Neural crest cell (in vitro differentiated cells): ENCODE results near the gene DDX54. TPM values are rescaled to one million over a fixed set of nuclear protein-coding genes. Genes with fewer than 3 reads are reported as not detected.

Experiments
- DNase-seq: peaks from one replicate; pipeline ENCODE4 v3.0.0; 2021; ENCODE audit warnings: low read depth, mixed read lengths, low spot score
- H3K27ac Mint-ChIP-seq: one replicate; pipeline ENCODE4 v1.8.0; 2021; ENCODE audit warnings: mild to moderate bottlenecking, mixed read lengths; ENCODE audit not compliant: unreplicated experiment
- H3K27me3 Mint-ChIP-seq: 2 replicates; pipeline ENCODE4 v1.8.0; 2021; ENCODE audit warnings: low read depth, mild to moderate bottlenecking, mixed read lengths
- H3K36me3 Mint-ChIP-seq: 2 replicates; pipeline ENCODE4 v1.8.0; 2021; ENCODE audit warnings: low read depth, mild to moderate bottlenecking, mixed read lengths
- H3K4me1 Mint-ChIP-seq: 2 replicates; pipeline ENCODE4 v1.8.0; 2021; ENCODE audit warnings: mixed read lengths
- H3K4me3 Mint-ChIP-seq: one replicate; pipeline ENCODE4 v1.8.0; 2021; ENCODE audit warnings: mild to moderate bottlenecking, mixed read lengths
- H3K9me3 Mint-ChIP-seq: 2 replicates; pipeline ENCODE4 v1.8.0; 2021; ENCODE audit warnings: mixed read lengths
- CTCF ChIP-seq: fragments of 200-600 bp; sonication (generic); conservative IDR thresholded peaks from 2 replicates; pipeline ENCODE4 v1.5.0; 2021; ENCODE audit warnings: antibody characterized with exemption, mild to moderate bottlenecking
- total RNA-seq: library from RNA; stranded (reverse); gene quantifications from 2 replicates; pipeline ENCODE4 v1.2.1, GENCODE V29; 2021

DDX54 gene
- total RNA-seq, 1 donor from 2014 or later: 69.7 TPM

GRCh38 chr12:113184900-113185179, 438 bp downstream of the DDX54 start:
- peak overlapping the region; percentile 96 for H3K4me3 Mint-ChIP-seq
- no peaks in the 10 kb centered on the region for H3K9me3 Mint-ChIP-seq
- peak overlapping the region; percentile 91 for H3K27ac Mint-ChIP-seq
- H3K27me3 Mint-ChIP-seq: no peaks in the 10 kb centered on the region
- TF ChIP-seq CTCF: no peak
- peak; percentile 80 for DNase-seq
- H3K4me1 Mint-ChIP-seq: peaks cover 21% of the 10 kb centered on the region
- H3K36me3 Mint-ChIP-seq: peaks cover 4% of the 10 kb centered on the region

GRCh38 chr12:113184098-113184899, 979 bp downstream of the DDX54 start:
- no peak for DNase-seq
- H3K4me1 Mint-ChIP-seq: peaks cover 21% of the 10 kb centered on the region
- TF ChIP-seq CTCF: no peak

GRCh38 chr12:113183030-113183589, 2.2 kb downstream of the DDX54 start:
- DNase-seq: no peak
- peaks cover 4% of the 10 kb centered on the region for H3K36me3 Mint-ChIP-seq
- no peak overlapping the region for H3K27ac Mint-ChIP-seq
- H3K27me3 Mint-ChIP-seq: no peaks in the 10 kb centered on the region
- peaks cover 21% of the 10 kb centered on the region for H3K4me1 Mint-ChIP-seq
- H3K9me3 Mint-ChIP-seq: no peaks in the 10 kb centered on the region
- TF ChIP-seq CTCF: no peak
- peak overlapping the region; percentile 56 for H3K4me3 Mint-ChIP-seq

More at GRCh38 chr12:113184098-113184899, 979 bp downstream of the DDX54 start:
- Mint-ChIP-seq H3K27ac (peak overlapping the region; percentile 91), H3K4me3 (peak overlapping the region; percentile 96), H3K36me3 (peaks cover 4% of the 10 kb centered on the region), H3K27me3 (no peaks in the 10 kb centered on the region), H3K9me3 (no peaks in the 10 kb centered on the region)

- DNase-seq: no peak
- no peak for TF ChIP-seq CTCF
- H3K27me3 Mint-ChIP-seq: no peaks in the 10 kb centered on the region
- H3K27ac Mint-ChIP-seq: no peak overlapping the region
- H3K36me3 Mint-ChIP-seq: peaks cover 10% of the 10 kb centered on the region
- no peak overlapping the region for H3K4me3 Mint-ChIP-seq
- H3K4me1 Mint-ChIP-seq: peaks cover 17% of the 10 kb centered on the region
- no peaks in the 10 kb centered on the region for H3K9me3 Mint-ChIP-seq
Observed at GRCh38 chr12:113181975-113182374, 3.3 kb downstream of the DDX54 start.

- Mint-ChIP-seq H3K9me3 (no peaks in the 10 kb centered on the region), H3K36me3 (peaks cover 18% of the 10 kb centered on the region), H3K27ac (no peak overlapping the region), H3K4me1 (peaks cover 6% of the 10 kb centered on the region), H3K4me3 (peak overlapping the region; percentile 45), H3K27me3 (no peaks in the 10 kb centered on the region)
- DNase-seq: no peak
- TF ChIP-seq CTCF: no peak
Observed at GRCh38 chr12:113180333-113180732, 4.9 kb downstream of the DDX54 start.
